Dedifferentiated amniotic fluid mesenchymal stem cell (primary cell): ENCODE measurements around the gene OPHN1.
"Not testable (repeated sequence)": the region's sequence is repeated elsewhere in the genome, so short reads cannot be mapped to it uniquely, and the experiment has no call there.

Source experiments
- DNase-seq: peaks from one replicate; pipeline ENCODE4 v3.0.0-alpha.2; 2016; ENCODE audit errors: extremely low spot score

OPHN1 gene

GRCh38 chrX:68421636-68422035, 11.7 kb downstream of the OPHN1 start:
- no peak for DNase-seq

- no peak for DNase-seq
Observed at GRCh38 chrX:68420559-68420958, 12.7 kb downstream of the OPHN1 start.

GRCh38 chrX:68419975-68420374, 13.3 kb downstream of the OPHN1 start:
- no peak for DNase-seq

- DNase-seq, result no peak
Observed at GRCh38 chrX:68417651-68418050, 15.6 kb downstream of the OPHN1 start.

- DNase-seq, result no peak
Observed at GRCh38 chrX:68416592-68416991, 16.7 kb downstream of the OPHN1 start.

- DNase-seq, result peak; percentile 35
Observed at GRCh38 chrX:68415316-68415715, 18.0 kb downstream of the OPHN1 start.

GRCh38 chrX:68413254-68413653, 20.0 kb downstream of the OPHN1 start:
- no peak for DNase-seq

DNA sequence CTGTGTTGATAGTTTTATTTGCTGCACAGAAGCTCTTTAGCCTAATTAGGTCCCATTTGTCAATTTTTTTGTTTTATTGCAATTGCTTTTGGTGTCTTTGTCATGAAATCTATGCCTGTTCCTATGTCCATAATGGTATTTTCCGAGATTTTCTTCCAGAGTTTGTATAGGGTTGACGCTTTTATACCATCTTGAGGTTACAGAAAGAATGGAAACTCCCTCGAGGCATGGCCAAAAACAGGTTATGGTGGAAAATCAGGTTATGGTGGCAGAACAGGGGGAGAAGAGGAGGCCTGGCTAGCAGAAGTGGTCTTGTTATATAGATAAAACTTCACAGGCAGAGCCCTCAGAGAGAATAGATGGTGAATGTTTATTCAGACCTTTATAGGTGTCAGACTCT, 21.6 kb downstream of the OPHN1 start:
- no peak for DNase-seq

DNA sequence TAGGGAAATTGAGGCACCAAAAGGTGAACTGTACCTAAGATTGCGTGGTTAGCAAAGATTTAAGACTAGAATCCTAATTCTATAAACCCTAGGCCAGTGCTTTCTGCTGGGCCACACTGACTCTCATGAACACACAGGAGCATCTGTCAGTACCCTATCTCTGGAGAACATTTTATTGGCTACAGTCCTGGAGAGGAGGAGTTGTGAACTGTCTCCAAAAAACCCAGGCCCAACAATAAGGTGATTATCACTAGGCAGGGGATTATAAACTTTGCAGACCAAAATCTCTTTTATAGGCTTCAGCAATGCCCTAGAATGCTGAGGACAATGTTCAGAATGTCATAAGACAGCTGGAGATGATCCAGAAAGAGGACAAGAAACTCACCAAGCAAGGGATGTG, 24.1 kb downstream of the OPHN1 start:
- no peak for DNase-seq

GRCh38 chrX:68403522-68403921, 29.8 kb downstream of the OPHN1 start:
- DNase-seq, result no peak

DNA sequence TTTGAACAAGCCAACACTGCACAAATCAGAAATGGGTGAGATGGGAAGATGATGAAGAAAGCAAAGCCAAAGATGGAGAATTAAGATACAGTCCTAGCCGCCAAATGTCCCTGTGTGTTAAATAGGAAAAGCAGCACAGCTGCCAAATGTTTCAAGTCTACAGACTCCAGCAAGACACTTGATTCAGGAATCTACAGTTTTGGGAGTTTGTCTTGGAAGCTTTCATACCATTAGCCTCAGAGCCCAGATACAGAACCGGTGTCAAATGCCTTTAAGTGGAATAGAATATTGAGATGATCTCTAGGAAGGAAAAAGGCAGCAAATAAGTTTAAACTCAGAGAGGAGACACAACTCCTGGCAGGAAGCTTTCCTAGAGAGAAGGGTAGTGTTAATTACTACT, 30.3 kb downstream of the OPHN1 start:
- DNase-seq, result no peak

DNA sequence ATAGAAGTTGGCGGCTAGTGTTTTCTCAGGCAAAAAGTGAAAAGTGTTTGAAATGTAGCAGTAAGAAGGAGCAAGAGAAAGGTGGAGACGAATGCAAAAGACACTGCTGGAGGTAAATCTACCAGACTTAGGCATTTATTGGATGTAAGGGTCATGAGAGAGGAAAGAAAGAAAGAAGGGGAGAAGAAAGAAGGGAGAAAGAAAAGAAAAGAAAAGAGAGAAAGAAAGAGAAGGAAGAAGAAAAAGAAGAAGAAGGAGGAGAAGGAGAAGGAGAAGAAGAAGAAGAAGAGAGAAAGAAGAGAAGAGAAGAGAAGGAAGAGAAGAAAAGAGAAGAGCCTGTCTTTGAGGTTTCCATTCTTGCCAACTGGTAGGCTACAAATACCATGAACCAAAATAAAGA, 31.2 kb downstream of the OPHN1 start:
- DNase-seq, result no peak

- DNase-seq, result no peak
Observed at GRCh38 chrX:68398291-68398690, 35.0 kb downstream of the OPHN1 start.

GRCh38 chrX:68396953-68397352, 36.3 kb downstream of the OPHN1 start:
- DNase-seq, result no peak

- not testable (repeated sequence) for DNase-seq
Observed at GRCh38 chrX:68389419-68389960, 43.8 kb downstream of the OPHN1 start.

GRCh38 chrX:68387776-68388175, 45.5 kb downstream of the OPHN1 start:
- DNase-seq, result peak; percentile 31

- DNase-seq, result no peak
Observed at GRCh38 chrX:68383540-68383939, 49.8 kb downstream of the OPHN1 start.

- not testable (repeated sequence) for DNase-seq
Observed at GRCh38 chrX:68377579-68377978, 55.7 kb downstream of the OPHN1 start.

GRCh38 chrX:68376373-68376772, 56.9 kb downstream of the OPHN1 start:
- DNase-seq, result no peak

- DNase-seq, result no peak
Observed at GRCh38 chrX:68375803-68376202, 57.5 kb downstream of the OPHN1 start.

DNA sequence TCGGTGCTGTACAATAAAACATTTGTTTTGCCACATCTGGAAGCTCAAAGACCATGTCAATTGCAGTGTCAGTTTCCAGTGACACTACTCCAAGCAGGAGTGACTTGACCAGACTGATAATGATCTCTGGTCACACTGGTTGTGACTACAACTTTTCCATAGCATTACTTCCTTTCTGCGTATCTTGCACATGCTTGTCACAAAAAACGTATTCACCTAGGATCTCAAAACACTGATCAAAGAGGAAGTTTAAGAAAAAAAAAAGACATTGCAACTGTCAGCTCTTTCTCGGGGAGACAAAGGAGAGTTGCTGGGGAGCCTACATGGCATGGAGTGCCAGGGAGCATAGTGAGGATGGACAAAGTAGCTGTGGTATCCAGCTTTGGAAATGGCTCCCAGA, 60.6 kb downstream of the OPHN1 start:
- no peak for DNase-seq

DNA sequence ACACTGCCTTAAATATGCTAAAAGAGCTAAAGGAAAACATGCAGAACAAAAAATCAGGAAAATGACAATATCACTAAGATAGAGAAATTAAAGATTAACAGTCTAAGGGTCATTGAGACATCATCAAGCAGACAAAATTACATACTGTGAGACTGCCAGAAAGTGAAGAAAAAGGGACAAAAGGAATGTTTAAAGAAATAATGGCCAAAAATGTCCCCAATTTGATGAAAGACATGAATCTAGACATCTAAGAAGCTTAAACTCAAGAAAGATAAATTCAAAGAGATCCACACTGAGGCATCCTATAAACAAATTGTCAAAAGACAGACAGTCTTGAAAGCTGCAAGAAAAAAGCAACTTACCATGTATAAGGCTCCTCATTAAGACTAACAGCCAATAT, 63.7 kb downstream of the OPHN1 start:
- no peak for DNase-seq

DNA sequence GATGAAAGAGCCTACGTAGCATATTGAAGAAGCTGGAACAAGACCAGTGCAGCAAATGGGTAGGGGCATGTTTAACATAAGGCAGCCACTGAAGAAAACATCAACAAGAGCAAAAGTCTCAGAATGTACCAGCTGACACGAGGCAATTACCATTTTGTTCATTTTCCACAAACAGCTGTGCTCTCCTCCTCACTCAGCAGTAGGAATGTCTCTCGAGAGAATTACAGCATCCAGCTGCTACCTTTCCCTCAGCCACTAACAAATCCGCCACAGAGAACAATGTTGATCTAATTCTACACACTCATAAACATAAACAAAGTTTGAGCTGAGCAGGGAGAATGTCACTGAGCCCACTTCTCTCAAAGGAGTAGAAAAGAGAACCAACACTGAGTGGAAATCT, 68.0 kb downstream of the OPHN1 start:
- DNase-seq, result no peak

- no peak for DNase-seq
Observed at GRCh38 chrX:68363984-68364383, 69.3 kb downstream of the OPHN1 start.

- DNase-seq, result no peak
Observed at GRCh38 chrX:68358679-68359078, 74.6 kb downstream of the OPHN1 start.
